Esophagus squamous epithelium (tissue), 5 donors: ENCODE results near the gene MED27. TPM values are rescaled to one million over a fixed set of nuclear protein-coding genes. Genes with fewer than 3 reads are reported as not detected.

Experiments
- DNase-seq: peaks from one replicate; lab custom pipeline; 2025; lab: John Stamatoyannopoulos, UW
- H3K27ac ChIP-seq, 4 donors: fragments of 200-600 bp; sonication (generic); one replicate each; pipeline ENCODE4 v1.5.1; 2016 to 2019; ENCODE audit warnings: mild to moderate bottlenecking in 1 of 4
- H3K27me3 ChIP-seq, 4 donors: fragments of 200-600 bp; sonication (generic); 1 replicate in 3 of 4; 2 replicates in 1 of 4; pipeline versions ENCODE4 v1.5.1 to v1.6.0; 2017 to 2021; ENCODE audit warnings: antibody characterized with exemption in 1 of 4
- H3K36me3 ChIP-seq, 3 donors: fragments of 200-600 bp; sonication (generic); one replicate each; pipeline ENCODE4 v1.5.1; 2016 to 2019
- H3K4me1 ChIP-seq, 3 donors: fragments of 200-600 bp; sonication (generic); one replicate each; pipeline ENCODE4 v1.5.1; 2017 to 2019
- H3K4me3 ChIP-seq, 4 donors: fragments of 200-600 bp; sonication (generic); 1 replicate in 3 of 4; 2 replicates in 1 of 4; pipeline ENCODE4 v1.5.1; 2016 to 2019; ENCODE audit warnings: mild to moderate bottlenecking in 2 of 4, moderate library complexity in 1 of 4
- H3K9me3 ChIP-seq, 3 donors: fragments of 200-600 bp; sonication (generic); one replicate each; pipeline ENCODE4 v1.5.1; 2016 to 2019
- POLR2A ChIP-seq, 4 donors: fragments of 450-650 bp; IDR thresholded peaks; one replicate each; pipeline ENCODE4 v1.6.1; 2017; ENCODE audit warnings: antibody characterized with exemption in 4 of 4, mild to moderate bottlenecking in 4 of 4, moderate library complexity in 3 of 4
- WGBS, 2 donors: methylation state at CpG; one replicate each; pipeline ENCODE4 v1.1.5; 2018; 5-methylcytosine and 5-hydroxymethylcytosine counted together
- intact Hi-C: fragments of 100-400 bp; cut with DNase I; formaldehyde crosslinking; loops from one replicate; pipeline ENCODE4 v1.15.0; 2022
- total RNA-seq, 4 donors: library from RNA; depleted of rRNA; stranded (reverse); fragments of >200 nt; gene quantifications; one replicate each; pipeline ENCODE4 v1.1.0, GENCODE V29; 2016
- TF ChIP-seq, protein P1 (sequence below), 6 experiments: fragments of 450-650 bp in 4 of 6; fragments of 200-600 bp in 2 of 6; sonication (generic) in 2 of 6; IDR thresholded peaks; one replicate each; pipeline ENCODE4 v1.5.1; 2016 to 2019; ENCODE audit warnings: antibody characterized with exemption in 6 of 6, mild to moderate bottlenecking in 4 of 6, moderate library complexity in 4 of 6
- donor health status: DM: yes; HTN: yes; CAD: no.

Gene MED27
- total RNA-seq, 4 donors from 2014 or later: 10.6 to 20.0 (median 17.6) TPM

DNA sequence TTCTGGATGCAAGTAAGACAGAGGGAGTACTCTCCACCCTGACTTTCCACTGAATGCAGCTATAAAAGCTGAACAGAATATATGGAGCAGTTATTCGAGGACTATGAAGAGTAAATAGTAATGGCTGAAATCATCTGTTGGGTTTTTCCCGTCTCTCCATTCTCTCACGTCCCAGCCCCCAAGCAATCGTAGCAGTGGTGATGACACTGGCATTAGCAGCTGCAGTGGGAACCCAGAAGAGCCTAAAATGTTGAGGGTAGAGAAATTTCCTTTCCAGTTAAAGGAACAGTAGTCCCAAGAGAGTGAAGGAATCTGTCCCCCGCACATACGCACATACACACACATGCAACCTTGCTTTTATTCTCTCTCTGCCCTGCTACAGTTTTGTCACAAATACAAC lies 33.2 kb downstream of the MED27 start:
- Histone ChIP-seq H3K36me3 (peaks cover 0 to 6% (median 0%) of the 10 kb centered on the region in 3 donors), H3K9me3 (no peaks in the 10 kb centered on the region), H3K27ac (no peak overlapping the region), H3K4me1 (no peaks in the 10 kb centered on the region), H3K27me3 (no peaks in the 10 kb centered on the region), H3K4me3 (no peak overlapping the region)
- 79 to 81% methylated on average over 6 of the region's 6 CpGs for WGBS, 2 donors
- no peak for TF ChIP-seq POLR2A (IDR thresholded peaks at IDR 0.05)
- TF ChIP-seq, protein P1, sequence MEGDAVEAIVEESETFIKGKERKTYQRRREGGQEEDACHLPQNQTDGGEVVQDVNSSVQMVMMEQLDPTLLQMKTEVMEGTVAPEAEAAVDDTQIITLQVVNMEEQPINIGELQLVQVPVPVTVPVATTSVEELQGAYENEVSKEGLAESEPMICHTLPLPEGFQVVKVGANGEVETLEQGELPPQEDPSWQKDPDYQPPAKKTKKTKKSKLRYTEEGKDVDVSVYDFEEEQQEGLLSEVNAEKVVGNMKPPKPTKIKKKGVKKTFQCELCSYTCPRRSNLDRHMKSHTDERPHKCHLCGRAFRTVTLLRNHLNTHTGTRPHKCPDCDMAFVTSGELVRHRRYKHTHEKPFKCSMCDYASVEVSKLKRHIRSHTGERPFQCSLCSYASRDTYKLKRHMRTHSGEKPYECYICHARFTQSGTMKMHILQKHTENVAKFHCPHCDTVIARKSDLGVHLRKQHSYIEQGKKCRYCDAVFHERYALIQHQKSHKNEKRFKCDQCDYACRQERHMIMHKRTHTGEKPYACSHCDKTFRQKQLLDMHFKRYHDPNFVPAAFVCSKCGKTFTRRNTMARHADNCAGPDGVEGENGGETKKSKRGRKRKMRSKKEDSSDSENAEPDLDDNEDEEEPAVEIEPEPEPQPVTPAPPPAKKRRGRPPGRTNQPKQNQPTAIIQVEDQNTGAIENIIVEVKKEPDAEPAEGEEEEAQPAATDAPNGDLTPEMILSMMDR (IDR thresholded peaks at IDR 0.05): no peak
- intact Hi-C loops: no loop called here
- DNase-seq: no peak

DNA sequence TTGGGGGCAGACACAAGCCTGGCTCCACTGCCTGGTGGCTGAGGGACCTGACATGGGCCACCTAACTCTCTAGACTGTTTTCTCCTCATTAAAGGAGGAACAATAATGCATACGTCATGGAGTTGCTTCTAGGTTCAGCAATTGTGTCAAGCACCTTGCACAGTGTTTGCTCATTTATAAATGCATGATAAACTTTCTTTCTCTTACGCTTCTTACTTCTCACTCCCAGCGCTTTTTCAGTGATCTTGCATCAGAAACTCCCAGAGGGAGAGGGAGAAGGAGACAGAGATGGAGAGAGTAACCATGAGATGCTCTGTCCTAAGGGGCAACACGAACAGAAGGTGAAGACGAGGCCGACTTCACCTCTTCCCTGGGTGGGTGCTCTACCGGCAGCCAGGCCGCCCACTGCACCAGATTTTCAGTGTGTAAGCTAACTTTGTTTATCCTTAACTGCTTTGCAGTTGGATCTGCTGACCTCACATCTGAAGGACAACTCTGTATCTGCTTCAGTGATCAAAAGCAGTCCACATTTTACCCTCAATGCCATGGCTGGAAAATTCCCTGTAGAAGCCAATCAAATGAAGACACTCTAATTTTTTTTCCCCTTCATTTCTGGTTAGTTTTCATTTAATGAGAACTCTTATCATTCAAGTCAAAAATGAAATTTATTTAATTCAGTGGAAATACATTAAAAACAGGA lies 35.3 kb downstream of the MED27 start:
- TF ChIP-seq, protein P1 (IDR thresholded peaks at IDR 0.05): no peak
- TF ChIP-seq POLR2A (IDR thresholded peaks at IDR 0.05): no peak
- H3K36me3 ChIP-seq: peaks cover 0 to 9% (median 0%) of the 10 kb centered on the region in 3 donors
- no peak overlapping the region for H3K4me3 ChIP-seq
- H3K27ac ChIP-seq: no peak overlapping the region
- intact Hi-C loops: no loop called here
- no peak for DNase-seq
- no peaks in the 10 kb centered on the region for H3K4me1 ChIP-seq
- H3K9me3 ChIP-seq: no peaks in the 10 kb centered on the region
- no peaks in the 10 kb centered on the region for H3K27me3 ChIP-seq
- WGBS, 2 donors: 90 to 96% methylated on average over 8 of the region's 8 CpGs

DNA sequence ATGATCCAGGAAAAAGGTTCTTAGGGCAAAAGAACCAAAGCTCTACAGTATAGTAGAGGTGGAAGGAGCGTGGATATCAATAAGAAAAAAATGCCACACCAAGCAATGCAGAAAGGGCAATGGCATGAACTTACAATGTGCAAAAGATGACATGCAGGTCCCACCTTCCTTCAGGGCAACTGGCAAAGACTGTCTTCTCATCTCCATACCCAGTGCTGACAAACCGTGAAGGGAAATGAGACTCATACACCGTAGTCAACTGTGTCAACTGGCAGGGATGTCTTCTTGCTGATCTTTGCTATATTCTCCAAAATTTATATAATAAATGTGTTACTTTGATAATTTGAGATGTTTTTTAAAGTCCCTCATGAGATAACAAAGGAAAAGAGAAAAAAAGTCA lies 36.0 kb downstream of the MED27 start:
- 84 to 98% methylated on average over 3 of the region's 3 CpGs for WGBS, 2 donors
- H3K27me3 ChIP-seq: no peaks in the 10 kb centered on the region
- no peak for DNase-seq
- H3K27ac ChIP-seq: no peak overlapping the region
- intact Hi-C loops: no loop called here
- H3K4me3 ChIP-seq: no peak overlapping the region
- no peaks in the 10 kb centered on the region for H3K4me1 ChIP-seq
- TF ChIP-seq, protein P1 (IDR thresholded peaks at IDR 0.05): no peak
- TF ChIP-seq POLR2A (IDR thresholded peaks at IDR 0.05): no peak
- H3K36me3 ChIP-seq: peaks cover 0 to 9% (median 0%) of the 10 kb centered on the region in 3 donors
- H3K9me3 ChIP-seq: no peaks in the 10 kb centered on the region

DNA sequence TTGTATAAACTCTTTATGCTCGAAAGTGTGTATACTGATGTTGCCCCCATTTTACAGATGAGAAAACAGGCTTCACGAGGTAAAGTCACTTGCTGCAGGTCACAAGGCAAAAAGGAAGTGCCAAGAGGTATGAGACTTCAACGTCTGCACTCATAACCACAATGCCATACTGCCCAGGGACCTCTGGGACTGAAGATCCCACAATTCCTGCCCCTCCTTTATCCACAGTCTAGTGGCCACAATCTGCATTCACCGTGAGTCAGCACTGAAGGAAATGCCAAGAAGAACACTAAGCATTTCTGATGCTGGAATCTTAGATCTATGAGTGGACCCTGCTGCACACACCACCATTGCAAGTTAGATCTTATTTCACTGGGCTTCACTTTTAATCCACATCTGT lies 37.3 kb downstream of the MED27 start:
- no peak overlapping the region for H3K27ac ChIP-seq
- H3K4me1 ChIP-seq: no peaks in the 10 kb centered on the region
- WGBS, 2 donors: 70 to 89% methylated on average over 4 of the region's 4 CpGs
- no peaks in the 10 kb centered on the region for H3K9me3 ChIP-seq
- H3K36me3 ChIP-seq: peaks cover 0 to 9% (median 0%) of the 10 kb centered on the region in 3 donors
- no peaks in the 10 kb centered on the region for H3K27me3 ChIP-seq
- no peak for TF ChIP-seq POLR2A (IDR thresholded peaks at IDR 0.05)
- TF ChIP-seq, protein P1 (IDR thresholded peaks at IDR 0.05): no peak
- no peak for DNase-seq
- intact Hi-C loops: no loop called here
- H3K4me3 ChIP-seq: no peak overlapping the region

DNA sequence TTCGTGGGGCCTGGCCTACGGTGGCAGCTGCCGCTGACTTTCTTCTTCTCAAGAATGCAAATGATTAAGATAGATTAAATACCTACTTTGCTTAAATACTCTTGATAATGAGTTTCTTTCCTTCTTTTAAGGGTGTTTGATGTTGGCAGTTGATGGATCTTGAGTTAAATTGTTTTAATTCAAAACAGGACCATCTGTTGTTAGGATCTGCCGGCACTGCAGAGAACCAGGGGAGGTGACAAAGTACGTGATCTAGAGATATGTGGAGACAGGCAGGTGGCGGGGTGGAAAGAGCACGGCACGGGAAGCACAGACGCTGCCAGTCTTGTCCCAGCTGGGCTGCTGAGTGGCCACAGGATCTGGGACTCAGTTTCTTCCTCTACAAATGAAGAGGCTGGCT lies 37.9 kb downstream of the MED27 start:
- no peaks in the 10 kb centered on the region for H3K27me3 ChIP-seq
- no peak overlapping the region for H3K27ac ChIP-seq
- WGBS, 2 donors: 85 to 91% methylated on average over 9 of the region's 9 CpGs
- TF ChIP-seq, protein P1 (IDR thresholded peaks at IDR 0.05): no peak
- TF ChIP-seq POLR2A (IDR thresholded peaks at IDR 0.05): no peak
- DNase-seq: no peak
- H3K9me3 ChIP-seq: no peaks in the 10 kb centered on the region
- peaks cover 0 to 9% (median 0%) of the 10 kb centered on the region in 3 donors for H3K36me3 ChIP-seq
- H3K4me1 ChIP-seq: no peaks in the 10 kb centered on the region
- H3K4me3 ChIP-seq: no peak overlapping the region
- intact Hi-C loops: no loop called here
